Keratinocyte (primary cell): ENCODE results near the gene SDE2. TPM values are rescaled to one million over a fixed set of nuclear protein-coding genes. Genes with fewer than 3 reads are reported as not detected.

Experiments
- DNase-seq: peaks from one replicate; pipeline ENCODE4 v3.0.0-alpha.2; 2011; ENCODE audit warnings: low read depth, missing footprints, low spot score
- FAIRE-seq: peaks from 2 replicates; lab custom pipeline; 2011; peaks lifted over from hg19 to GRCh38; lab: Jason Lieb, UNC
- H2AFZ ChIP-seq: 2 replicates; pipeline ENCODE4 v1.6.0; 2012; ENCODE audit warnings: low read length, control low read depth, inconsistent platforms; ENCODE audit not compliant: control insufficient read depth
- H3K27ac ChIP-seq: 2 replicates; pipeline ENCODE4 v1.5.1; 2011; ENCODE audit warnings: low read length; ENCODE audit not compliant: control insufficient read depth, insufficient read depth
- H3K27me3 ChIP-seq: 3 replicates; pipeline ENCODE4 v1.6.0; 2011; ENCODE audit warnings: low read length; ENCODE audit not compliant: control insufficient read depth, insufficient read depth; ENCODE audit errors: extremely low read depth
- H3K36me3 ChIP-seq, 2 experiments: 2 replicates in 1 of 2; 3 replicates in 1 of 2; pipeline ENCODE4 v1.5.1; 2011; ENCODE audit warnings: low read length in 2 of 2, mild to moderate bottlenecking in 1 of 2; ENCODE audit not compliant: control insufficient read depth in 2 of 2, insufficient read depth in 2 of 2; ENCODE audit errors: extremely low read depth in 1 of 2
- H3K4me1 ChIP-seq: 3 replicates; pipeline ENCODE4 v1.5.1; 2011; ENCODE audit warnings: low read length; ENCODE audit not compliant: control insufficient read depth, insufficient read depth; ENCODE audit errors: extremely low read depth
- H3K4me2 ChIP-seq: 3 replicates; pipeline ENCODE4 v1.6.0; 2011; ENCODE audit warnings: low read depth, low read length; ENCODE audit not compliant: control insufficient read depth, insufficient read depth; ENCODE audit errors: extremely low read depth
- H3K4me3 ChIP-seq, 3 experiments: fragments of 200-600 bp in 1 of 3; sonication (generic) in 1 of 3; 2 replicates in 2 of 3; 3 replicates in 1 of 3; pipeline ENCODE4 v1.5.1; 2011 to 2016; ENCODE audit warnings: low read length in 3 of 3, mild to moderate bottlenecking in 3 of 3, control low read depth in 2 of 3, inconsistent platforms in 1 of 3, low read depth in 1 of 3, mixed read lengths in 1 of 3, mixed run types in 1 of 3, moderate library complexity in 1 of 3; ENCODE audit not compliant: control insufficient read depth in 2 of 3, insufficient read depth in 2 of 3; ENCODE audit errors: extremely low read depth in 1 of 3
- H3K79me2 ChIP-seq: 2 replicates; pipeline ENCODE4 v1.6.0; 2012; ENCODE audit warnings: low read length; ENCODE audit not compliant: control insufficient read depth, insufficient read depth
- H3K9ac ChIP-seq: 3 replicates; pipeline ENCODE4 v1.6.0; 2011; ENCODE audit warnings: low read length; ENCODE audit not compliant: control insufficient read depth, insufficient read depth; ENCODE audit errors: extremely low read depth
- H3K9me1 ChIP-seq: 3 replicates; pipeline ENCODE4 v1.6.0; 2011; ENCODE audit warnings: low read length; ENCODE audit not compliant: control insufficient read depth, insufficient read depth; ENCODE audit errors: extremely low read depth
- H3K9me3 ChIP-seq: 2 replicates; pipeline ENCODE4 v1.5.1; 2012; ENCODE audit warnings: low read depth, low read length; ENCODE audit not compliant: control insufficient read depth
- H4K20me1 ChIP-seq: 3 replicates; pipeline ENCODE4 v1.6.0; 2011; ENCODE audit warnings: low read length; ENCODE audit not compliant: control insufficient read depth, insufficient read depth; ENCODE audit errors: extremely low read depth
- CTCF ChIP-seq, 3 experiments: IDR thresholded peaks in 1 of 3; conservative IDR thresholded peaks in 1 of 3; optimal IDR thresholded peaks in 1 of 3; 2 replicates in 2 of 3; 3 replicates in 1 of 3; pipeline versions ENCODE3 to v1.5.1; 2011; ENCODE audit warnings: low read length in 3 of 3, mild to moderate bottlenecking in 3 of 3, moderate library complexity in 2 of 3, control low read depth in 1 of 3, inconsistent platforms in 1 of 3; ENCODE audit not compliant: insufficient read depth in 2 of 3; ENCODE audit errors: extremely low read depth in 1 of 3
- EZH2 ChIP-seq: IDR thresholded peaks from one replicate; pipeline ENCODE4 v1.6.1; 2012; ENCODE audit warnings: inconsistent platforms, mild to moderate bottlenecking, low read length, moderate library complexity
- dilution Hi-C: fragments of 300-500 bp; cut with MboI; formaldehyde crosslinking; loops from one replicate; pipeline ENCODE4 v1.7.0; 2020; ENCODE audit warnings: low sequenced_read_pairs; ENCODE audit not compliant: extremely low pct_ligation_motif_present
- polyA plus RNA-seq, 5 experiments: library from polyadenylated mRNA; depleted of rRNA in 3 of 5; stranded (reverse) in 3 of 5; stranded (forward) in 1 of 5; unstranded in 1 of 5; fragments of >200 nt; gene quantifications; 1 replicate in 1 of 5; 2 replicates in 3 of 5; 3 replicates in 1 of 5; pipeline versions ENCODE4 v1.2.1 to v1.2.3, GENCODE V29; 2011 to 2012; ENCODE audit warnings: missing spikeins in 2 of 5, low read depth in 1 of 5, low replicate concordance in 1 of 5

SDE2 gene
- polyA plus RNA-seq, 1 donor (not counting 4 experiments of a cell fraction or from before 2014, with no cell fraction given) = 15.9 TPM

GRCh38 chr1:225996946-225997545 is 2.1 kb downstream of the SDE2 start:
- dilution Hi-C loops = loop anchor here (25.0 kb wide), 1 partner anchor 535 kb away; no protein-coding TSS in a partner anchor
- Histone ChIP-seq H3K9me1 (peaks cover 3% of the 10 kb centered on the region), H3K4me1 (peaks cover 27% of the 10 kb centered on the region), H3K79me2 (peaks cover 56% of the 10 kb centered on the region), H3K9me3 (no peaks in the 10 kb centered on the region), H3K4me3 (no peak overlapping the region), H3K27me3 (no peaks in the 10 kb centered on the region), H3K4me2 (peak overlapping the region; percentile 61), H3K36me3 (peaks cover 7 to 24% of the 10 kb centered on the region in 2 experiments), H2AFZ (no peak overlapping the region), H3K27ac (no peak overlapping the region), H3K9ac (no peak overlapping the region), H4K20me1 (no peaks in the 10 kb centered on the region)
- TF ChIP-seq EZH2 (no peak), CTCF (optimal IDR thresholded peaks at IDR 0.05 in 1 of 3, IDR thresholded peaks at IDR 0.05 in 1 of 3, conservative IDR thresholded peaks at IDR 0.05 in 1 of 3; ENCODE audit: extremely low read depth in 1 of 3, insufficient read depth in 2 of 3, low read length in 3 of 3) (no peak)
- DNase-seq (no peak), FAIRE-seq (no peak)

GRCh38 chr1:225995919-225996864 is 3.0 kb downstream of the SDE2 start:
- Histone ChIP-seq H3K36me3 (peaks cover 10 to 24% of the 10 kb centered on the region in 2 experiments), H3K9me1 (peaks cover 3% of the 10 kb centered on the region), H3K79me2 (peaks cover 56% of the 10 kb centered on the region), H3K27ac (no peak overlapping the region), H3K27me3 (no peaks in the 10 kb centered on the region), H3K9me3 (no peaks in the 10 kb centered on the region), H2AFZ (no peak overlapping the region), H3K4me3 (no peak overlapping the region), H3K4me1 (peaks cover 27% of the 10 kb centered on the region), H3K4me2 (peak overlapping the region; percentile 61), H3K9ac (no peak overlapping the region), H4K20me1 (no peaks in the 10 kb centered on the region)
- dilution Hi-C loops = loop anchor here (25.0 kb wide), 1 partner anchor 534 kb away; no protein-coding TSS in a partner anchor
- FAIRE-seq = no peak
- no peak for TF ChIP-seq EZH2
- no peak for TF ChIP-seq CTCF (optimal IDR thresholded peaks at IDR 0.05 in 1 of 3, IDR thresholded peaks at IDR 0.05 in 1 of 3, conservative IDR thresholded peaks at IDR 0.05 in 1 of 3; ENCODE audit: extremely low read depth in 1 of 3, insufficient read depth in 2 of 3, low read length in 3 of 3)
- no peak for DNase-seq
